Forelimb muscle (tissue), 1 donor: Measurements from ENCODE around the gene RIPOR3. TPM values are rescaled to one million over a fixed set of nuclear protein-coding genes. Genes with fewer than 3 reads are reported as not detected.
"Not testable (repeated sequence)": the region's sequence is repeated elsewhere in the genome, so short reads cannot be mapped to it uniquely, and the experiment has no call there.

Source experiments
- DNase-seq: peaks from one replicate; pipeline ENCODE4 v3.0.0-alpha.2; 2013; ENCODE audit warnings: low read depth
- polyA plus RNA-seq: library from polyadenylated mRNA; unstranded; fragments of 120-200 nt; gene quantifications from one replicate; pipeline ENCODE4 v1.2.1, GENCODE V29; 2013; ENCODE audit not compliant: insufficient read length

Gene RIPOR3
- polyA plus RNA-seq, 1 donor = 7.5 TPM

GRCh38 chr20:50703651-50704438 lies 12.5 kb upstream of the RIPOR3 start:
- not testable (repeated sequence) for DNase-seq

DNA sequence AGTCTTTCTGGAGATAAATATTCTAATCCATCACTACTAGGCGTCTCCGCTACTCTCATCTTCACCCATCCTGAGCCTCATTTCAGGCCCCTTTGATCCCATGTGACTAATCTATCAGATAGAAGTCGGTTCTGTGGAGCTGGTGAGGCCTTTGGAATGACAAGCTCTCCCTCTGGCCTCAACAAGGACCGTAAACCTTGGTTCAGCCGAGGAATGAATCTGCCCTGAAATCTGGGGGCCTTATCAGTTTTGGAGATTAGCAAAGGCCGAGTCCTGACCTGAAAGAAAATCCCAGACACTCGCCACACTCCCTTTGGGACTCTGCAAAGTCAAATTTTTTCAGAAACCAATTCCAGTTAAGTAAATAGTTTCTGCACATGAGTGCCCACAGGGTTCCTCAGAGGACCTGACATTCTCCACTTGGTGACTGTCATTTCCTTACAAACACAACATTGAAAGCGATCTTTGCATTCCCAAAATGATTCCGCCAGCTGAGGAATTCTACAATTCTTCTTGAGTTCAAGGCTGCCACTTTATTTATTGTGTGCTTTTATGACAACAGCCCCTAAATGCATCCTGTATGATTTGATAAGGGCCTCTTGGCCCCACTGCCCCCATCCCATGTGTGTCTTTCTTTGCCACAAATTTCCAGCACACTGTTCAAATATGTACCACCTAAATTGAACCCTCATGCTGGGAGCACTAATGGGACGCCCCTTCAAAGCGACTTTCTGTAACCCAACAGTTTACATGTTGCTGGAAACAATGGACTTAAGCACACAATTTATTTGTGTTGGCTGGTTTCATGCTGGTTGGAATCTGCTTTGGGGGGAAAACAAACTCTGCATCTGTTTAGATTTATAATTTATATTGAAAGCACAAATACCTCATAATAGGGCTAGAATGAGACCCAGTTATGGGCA lies 10.0 kb upstream of the RIPOR3 start:
- DNase-seq = no peak

GRCh38 chr20:50699688-50700087 lies 8.3 kb upstream of the RIPOR3 start:
- no peak for DNase-seq

GRCh38 chr20:50698255-50698654 lies 6.9 kb upstream of the RIPOR3 start:
- DNase-seq = not testable (repeated sequence)

- DNase-seq = no peak
These were observed 4.0 kb upstream of the RIPOR3 start for GRCh38 chr20:50695135-50695872.

DNA sequence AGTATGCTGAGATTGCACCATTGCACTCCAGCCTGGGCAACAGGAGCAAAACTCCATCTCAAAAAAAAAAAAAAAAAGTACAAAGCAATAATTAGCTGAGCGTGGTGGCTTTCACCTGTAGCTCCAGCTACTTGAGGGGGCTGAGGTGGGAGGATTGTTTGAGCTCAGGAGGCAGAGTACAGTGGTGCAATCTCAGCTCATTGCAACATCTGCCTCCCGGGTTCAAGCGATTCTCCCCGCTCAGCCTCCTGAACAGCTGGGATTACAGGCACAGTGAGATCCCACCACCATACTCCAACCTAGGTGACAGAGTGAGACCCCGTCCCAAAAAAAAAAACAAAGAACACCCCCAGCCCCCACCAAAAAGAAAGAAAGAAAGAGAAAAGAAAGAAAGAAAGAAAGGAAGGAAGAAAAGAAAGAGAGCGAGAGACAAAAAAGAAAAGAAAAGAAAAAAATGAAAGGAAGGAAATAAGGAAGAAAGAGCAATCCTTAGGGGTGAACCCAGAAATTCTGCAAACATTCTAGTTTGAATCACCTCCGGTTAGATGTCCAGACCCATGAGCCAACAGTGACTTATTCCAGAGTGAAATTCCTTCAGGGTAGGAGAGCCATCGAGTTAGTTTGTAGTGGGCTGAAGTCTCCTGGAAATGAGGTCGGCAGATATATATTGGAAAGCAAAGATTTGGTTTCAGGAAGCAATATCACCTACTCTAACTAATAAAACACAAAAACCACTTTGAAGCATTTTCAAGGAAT lies 3.2 kb upstream of the RIPOR3 start:
- DNase-seq = no peak

- DNase-seq = no peak
These were observed 1.7 kb upstream of the RIPOR3 start for GRCh38 chr20:50693001-50693400.

DNA sequence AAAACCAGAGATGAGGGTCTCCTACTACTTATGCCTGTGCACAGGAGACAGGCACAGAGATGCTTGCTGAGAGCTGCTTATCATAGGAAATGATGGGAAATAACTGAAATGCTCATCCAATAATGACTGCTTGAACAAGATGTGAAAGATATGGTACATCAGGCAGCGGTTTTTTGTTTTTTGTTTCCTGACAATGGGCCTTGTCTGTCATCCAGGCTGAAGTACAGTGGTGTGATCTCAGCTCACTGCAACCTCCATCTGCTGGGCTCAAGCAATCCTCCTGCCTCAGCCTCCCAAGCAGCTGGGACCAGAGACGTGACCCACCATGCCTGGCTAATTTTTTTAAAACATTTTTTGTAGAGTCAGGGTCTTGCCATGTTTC lies 1.2 kb upstream of the RIPOR3 start:
- no peak for DNase-seq

GRCh38 chr20:50691573-50692551 lies 520 bp upstream of the RIPOR3 start:
- DNase-seq = no peak

DNA sequence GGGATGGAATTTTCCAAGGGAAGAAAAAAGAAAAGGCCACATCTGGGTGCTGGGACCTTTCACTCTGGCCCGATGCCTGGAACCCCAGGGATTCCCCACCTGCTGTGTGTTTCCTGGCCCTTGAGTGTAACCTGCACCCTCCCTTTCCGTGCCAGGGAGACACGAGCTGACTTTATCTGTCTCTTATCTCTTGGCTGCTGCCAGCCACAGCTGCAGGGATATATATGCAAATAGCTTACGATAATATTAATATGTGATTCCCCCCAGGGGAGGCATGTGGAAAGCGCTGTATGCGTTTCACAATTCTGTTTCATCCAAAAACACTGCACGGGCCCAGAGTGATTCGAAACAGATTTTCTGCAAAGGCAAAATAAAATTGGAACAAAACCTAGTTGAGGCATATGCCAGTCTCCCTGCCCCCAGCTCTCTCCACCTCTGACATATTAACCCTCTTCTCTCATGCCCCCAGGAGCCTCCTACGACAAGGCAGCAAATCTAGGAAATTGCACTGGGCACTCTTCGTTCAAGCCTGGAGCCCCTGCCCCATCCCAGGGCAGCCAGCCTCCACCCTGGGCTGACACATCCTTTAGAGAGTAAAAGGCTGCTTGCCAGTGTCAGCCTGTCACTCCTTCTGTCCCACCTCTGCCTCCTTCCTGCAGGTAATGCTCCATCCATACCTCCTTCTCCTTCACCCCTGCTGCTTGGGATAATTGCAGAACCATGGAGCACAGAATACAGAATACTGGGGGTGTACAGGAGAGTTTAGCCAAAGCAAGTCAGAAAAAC lies 1.3 kb downstream of the RIPOR3 start:
- no peak for DNase-seq

- DNase-seq = no peak
These were observed 2.9 kb downstream of the RIPOR3 start for GRCh38 chr20:50688256-50688975.

DNA sequence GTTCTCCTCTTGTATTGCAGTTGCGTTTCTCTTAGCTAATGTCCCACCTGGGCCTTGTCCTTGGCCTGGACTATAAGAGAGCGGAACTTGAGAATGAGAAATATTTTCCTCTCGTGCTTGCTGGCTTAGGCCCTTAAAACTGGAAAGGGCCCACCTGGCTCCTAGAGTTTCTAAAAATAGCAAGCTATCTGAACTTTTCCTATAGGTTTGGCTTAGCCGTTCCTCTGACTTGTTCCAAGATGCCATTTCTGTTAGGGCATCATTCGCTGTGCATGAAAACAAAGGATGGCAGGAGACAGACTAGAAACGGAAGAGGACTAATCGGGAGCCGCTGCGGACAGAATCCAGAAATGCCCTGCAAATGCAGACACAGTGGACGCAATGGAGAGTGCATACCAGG lies 4.5 kb downstream of the RIPOR3 start:
- DNase-seq = peak; percentile 78

DNA sequence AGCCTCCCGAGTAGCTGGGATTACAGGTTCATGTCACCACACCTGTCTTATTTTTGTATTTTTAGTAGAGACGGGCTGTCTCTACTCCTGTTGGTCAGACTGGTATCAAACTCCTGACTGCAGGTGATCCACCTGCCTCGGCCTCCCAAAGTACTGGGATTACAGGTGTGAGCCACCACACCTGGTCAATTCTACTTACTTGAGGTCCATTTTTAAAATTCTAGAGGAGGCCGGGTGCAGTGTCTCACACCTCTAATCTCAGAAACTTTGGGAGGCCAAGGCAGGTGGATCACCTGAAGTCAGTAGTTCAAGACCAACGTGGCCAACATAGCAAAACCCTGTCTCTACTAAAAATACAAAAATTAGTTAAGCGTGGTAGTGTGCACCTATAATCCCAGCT lies 7.8 kb downstream of the RIPOR3 start:
- no peak for DNase-seq

DNA sequence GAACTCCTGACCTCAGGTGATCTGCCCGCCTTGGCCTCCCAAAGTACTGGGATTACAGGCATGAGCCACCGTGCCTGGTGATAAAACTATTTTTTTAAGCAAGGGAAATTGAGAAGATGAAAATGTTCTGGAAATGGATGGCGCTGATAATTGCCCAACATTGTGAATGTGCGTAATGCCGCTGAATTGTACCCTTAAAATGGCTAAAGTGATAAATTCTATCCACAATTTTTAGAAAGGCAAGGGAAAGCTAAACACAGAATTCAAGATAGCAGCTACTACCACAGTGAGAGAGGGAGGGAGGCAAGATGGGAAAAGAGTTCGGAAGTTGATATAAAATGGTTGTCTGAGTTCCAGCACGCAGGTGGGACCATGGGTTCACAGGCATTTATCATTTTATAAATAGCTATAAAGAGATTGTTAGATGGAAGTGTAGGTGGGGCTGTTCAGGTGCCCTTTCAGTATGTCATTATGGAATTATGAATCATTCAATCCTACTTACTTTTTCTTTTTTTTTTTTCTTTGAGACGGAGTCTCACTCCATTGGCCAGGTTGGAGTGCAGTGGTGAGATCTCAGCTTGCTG lies 8.3 kb downstream of the RIPOR3 start:
- no peak for DNase-seq

DNA sequence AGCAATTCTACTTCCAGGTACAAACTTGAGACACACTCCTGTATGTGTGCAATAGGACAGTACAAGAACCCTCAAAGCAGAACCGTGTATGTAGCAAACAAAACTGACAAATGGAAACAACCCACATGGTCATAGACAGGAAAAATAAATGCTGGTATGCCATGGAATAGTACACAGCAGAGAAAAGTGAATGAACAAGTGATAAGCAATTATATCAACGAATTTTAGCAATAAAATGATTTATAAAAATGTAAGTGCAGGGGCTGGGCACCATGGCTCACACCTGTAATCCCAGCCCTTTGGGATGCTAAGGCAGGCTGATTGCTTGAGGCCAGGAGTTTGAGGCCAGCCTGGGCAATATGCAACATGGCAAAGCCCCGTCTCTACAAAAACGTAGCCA lies 9.3 kb downstream of the RIPOR3 start:
- DNase-seq = no peak

- no peak for DNase-seq
These were observed 9.8 kb downstream of the RIPOR3 start for GRCh38 chr20:50681359-50682064.

DNA sequence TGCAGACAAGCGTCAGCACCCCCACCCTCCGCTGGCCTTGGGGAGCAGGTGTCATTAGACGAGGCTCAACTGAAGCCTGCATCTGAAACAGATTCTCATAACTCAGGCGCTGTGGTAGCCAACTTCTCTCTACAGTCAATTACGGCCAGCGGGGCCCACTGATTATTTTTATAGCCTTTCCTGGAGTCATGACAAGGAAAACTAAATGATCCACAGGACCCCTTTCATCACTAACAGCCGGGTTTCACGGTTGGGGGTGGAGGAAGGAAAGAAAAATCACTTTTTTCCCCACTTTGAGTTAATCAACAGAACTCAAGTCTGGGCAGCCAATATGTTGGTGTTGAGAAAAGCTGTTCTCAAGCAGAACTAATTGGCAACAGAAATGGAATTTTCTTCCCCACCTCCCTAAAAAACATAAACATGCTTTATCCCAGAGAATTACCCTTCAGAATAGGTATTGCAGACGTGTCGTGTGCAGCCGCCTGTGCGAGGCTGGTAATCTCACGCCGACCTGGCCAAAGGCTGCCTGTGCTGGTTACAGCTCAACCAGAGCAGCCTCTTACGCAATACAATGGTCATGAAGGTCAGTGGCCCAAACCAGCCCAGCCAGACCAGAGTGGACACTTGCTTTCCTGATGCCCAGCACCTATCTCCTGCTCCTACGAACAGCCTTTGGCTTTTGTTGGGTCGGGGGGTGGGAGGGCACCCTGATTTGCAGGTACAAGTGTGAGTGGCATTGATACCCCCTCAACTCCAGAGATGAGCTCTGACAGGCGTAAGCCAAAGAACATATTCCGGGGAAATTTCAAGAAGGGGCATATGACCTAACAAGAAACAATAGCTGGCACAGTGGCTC lies 11.0 kb downstream of the RIPOR3 start:
- no peak for DNase-seq
